Brain microvascular endothelial cell (primary cell): ENCODE data around the gene SLC9A6.

ENCODE experiments used
- DNase-seq: peaks from one replicate; pipeline ENCODE4 v3.0.0-alpha.2; 2020
- H3K27ac ChIP-seq: fragments of 250-450 bp; sonication (Bioruptor Pico); 2 replicates; pipeline ENCODE4 v1.5.1; 2020; ENCODE audit warnings: mild to moderate bottlenecking, moderate library complexity
- H3K27me3 ChIP-seq: fragments of 250-450 bp; sonication (Bioruptor Pico); replicated peaks from 2 replicates; pipeline ENCODE4 v1.5.1; 2020; ENCODE audit warnings: mild to moderate bottlenecking
- H3K36me3 ChIP-seq: fragments of 250-450 bp; sonication (Bioruptor Pico); replicated peaks from 2 replicates; pipeline ENCODE4 v1.5.1; 2020; ENCODE audit warnings: mild to moderate bottlenecking
- H3K4me3 ChIP-seq: 2 replicates; pipeline ENCODE4 v1.5.1; 2011; ENCODE audit warnings: low read depth, mild to moderate bottlenecking, control low read depth, low read length, moderate library complexity
- in situ Hi-C: cut with HindIII; loops from 2 replicates; pipeline ENCODE4 v1.10.0; 2017; ENCODE audit warnings: low sequenced_read_pairs, low pct_ligation_motif_present
- TF ChIP-seq, protein P1 (sequence below): IDR thresholded peaks from 2 replicates; pipeline ENCODE4 v1.5.1; 2011; ENCODE audit warnings: low read depth, mild to moderate bottlenecking, moderate library complexity, low read length, control low read depth, inconsistent platforms; ENCODE audit errors: missing control alignments

Gene SLC9A6

DNA sequence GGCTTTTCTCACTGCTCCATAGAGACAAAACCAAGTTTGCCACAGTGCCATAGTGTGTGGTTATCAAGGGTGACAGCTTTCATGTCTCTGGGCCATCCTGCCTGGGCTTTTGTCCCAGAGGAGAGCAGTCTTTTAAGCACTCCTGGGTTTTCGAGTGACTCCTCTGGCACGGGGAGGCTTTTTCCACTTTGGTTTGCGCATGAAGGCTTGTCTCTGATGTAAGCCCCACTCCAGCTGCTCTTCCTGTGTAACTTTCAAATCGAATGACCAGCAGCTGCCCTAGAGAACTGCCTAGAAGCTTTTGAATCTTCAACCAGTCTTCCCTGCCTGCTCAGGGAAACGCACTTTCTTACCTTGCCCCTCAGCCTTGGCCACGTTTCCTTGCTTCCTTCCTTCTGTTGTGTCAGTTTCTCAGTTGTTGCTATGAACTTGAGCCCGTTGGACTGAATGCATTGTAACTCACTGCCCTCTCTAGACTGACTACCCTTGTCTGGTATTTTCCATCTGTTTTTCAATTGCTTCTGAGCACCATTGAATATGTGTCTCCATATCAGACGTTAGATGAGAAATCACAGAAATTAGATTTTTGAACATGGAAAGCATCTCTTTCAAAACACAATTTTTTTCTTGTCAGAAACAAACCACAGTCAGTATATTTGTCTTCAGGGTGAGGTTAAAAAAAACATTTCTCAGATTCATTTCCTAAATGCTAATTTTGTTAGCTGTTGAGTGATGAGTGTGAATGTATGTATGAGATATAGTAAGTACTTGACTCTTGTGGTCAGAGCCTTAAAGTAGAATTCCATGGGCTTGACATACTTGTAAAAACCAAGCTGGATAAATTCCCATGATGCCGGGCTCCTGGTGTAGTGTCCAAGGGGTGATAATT lies 45.3 kb downstream of the SLC9A6 start:
- DNase-seq: peak; percentile 74
- TF ChIP-seq, protein P1, sequence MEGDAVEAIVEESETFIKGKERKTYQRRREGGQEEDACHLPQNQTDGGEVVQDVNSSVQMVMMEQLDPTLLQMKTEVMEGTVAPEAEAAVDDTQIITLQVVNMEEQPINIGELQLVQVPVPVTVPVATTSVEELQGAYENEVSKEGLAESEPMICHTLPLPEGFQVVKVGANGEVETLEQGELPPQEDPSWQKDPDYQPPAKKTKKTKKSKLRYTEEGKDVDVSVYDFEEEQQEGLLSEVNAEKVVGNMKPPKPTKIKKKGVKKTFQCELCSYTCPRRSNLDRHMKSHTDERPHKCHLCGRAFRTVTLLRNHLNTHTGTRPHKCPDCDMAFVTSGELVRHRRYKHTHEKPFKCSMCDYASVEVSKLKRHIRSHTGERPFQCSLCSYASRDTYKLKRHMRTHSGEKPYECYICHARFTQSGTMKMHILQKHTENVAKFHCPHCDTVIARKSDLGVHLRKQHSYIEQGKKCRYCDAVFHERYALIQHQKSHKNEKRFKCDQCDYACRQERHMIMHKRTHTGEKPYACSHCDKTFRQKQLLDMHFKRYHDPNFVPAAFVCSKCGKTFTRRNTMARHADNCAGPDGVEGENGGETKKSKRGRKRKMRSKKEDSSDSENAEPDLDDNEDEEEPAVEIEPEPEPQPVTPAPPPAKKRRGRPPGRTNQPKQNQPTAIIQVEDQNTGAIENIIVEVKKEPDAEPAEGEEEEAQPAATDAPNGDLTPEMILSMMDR: no peak
- H3K27me3 ChIP-seq: no peaks in the 10 kb centered on the region
- in situ Hi-C loops: no loop called here
- no peak overlapping the region for H3K4me3 ChIP-seq
- H3K36me3 ChIP-seq: no peaks in the 10 kb centered on the region
- peak overlapping the region; percentile 82 for H3K27ac ChIP-seq

DNA sequence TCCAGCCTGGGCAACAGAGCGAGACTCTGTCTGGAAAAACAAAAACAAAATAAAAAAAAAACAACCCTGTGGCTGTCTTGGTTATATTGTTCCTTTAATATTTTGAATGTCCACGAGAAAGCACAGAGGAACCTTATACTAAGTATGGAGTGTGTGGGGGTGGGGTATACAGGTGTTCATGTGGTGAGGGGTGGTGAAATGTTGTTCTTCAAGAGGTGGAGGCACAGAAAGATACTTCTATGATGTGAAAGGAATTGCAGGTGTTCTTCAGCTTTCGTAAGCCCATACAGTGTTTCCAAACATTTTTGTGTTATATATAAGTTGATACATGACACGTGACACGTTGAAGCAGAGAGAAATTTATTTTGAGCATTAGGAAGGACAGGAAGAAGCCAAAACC lies 46.4 kb downstream of the SLC9A6 start:
- no peaks in the 10 kb centered on the region for H3K36me3 ChIP-seq
- TF ChIP-seq, protein P1: no peak
- no peak overlapping the region for H3K4me3 ChIP-seq
- no peak for DNase-seq
- in situ Hi-C loops: no loop called here
- H3K27me3 ChIP-seq: no peaks in the 10 kb centered on the region
- peak overlapping the region; percentile 82 for H3K27ac ChIP-seq

DNA sequence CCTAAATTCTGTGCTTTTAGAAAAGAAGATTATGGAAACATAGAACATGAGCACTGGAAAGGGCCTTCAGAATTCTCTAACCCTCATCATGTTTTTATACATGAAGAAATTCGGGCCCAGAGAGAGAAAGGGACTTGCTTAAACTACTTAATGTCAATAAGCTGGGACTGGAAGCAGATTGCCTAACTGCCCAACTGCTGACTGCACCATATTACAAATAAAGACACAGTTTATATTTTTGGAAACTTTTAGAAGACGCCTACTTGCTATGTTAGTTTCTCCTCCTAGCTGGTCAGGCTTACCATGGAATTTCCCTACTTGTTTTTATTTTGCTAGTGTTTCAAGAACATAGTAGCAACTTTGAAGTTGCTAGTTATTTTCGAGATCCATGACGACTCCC lies 47.1 kb downstream of the SLC9A6 start:
- no peak for DNase-seq
- in situ Hi-C loops: no loop called here
- TF ChIP-seq, protein P1: no peak
- Histone ChIP-seq H3K27me3 (no peaks in the 10 kb centered on the region), H3K4me3 (no peak overlapping the region), H3K27ac (no peak overlapping the region), H3K36me3 (no peaks in the 10 kb centered on the region)

DNA sequence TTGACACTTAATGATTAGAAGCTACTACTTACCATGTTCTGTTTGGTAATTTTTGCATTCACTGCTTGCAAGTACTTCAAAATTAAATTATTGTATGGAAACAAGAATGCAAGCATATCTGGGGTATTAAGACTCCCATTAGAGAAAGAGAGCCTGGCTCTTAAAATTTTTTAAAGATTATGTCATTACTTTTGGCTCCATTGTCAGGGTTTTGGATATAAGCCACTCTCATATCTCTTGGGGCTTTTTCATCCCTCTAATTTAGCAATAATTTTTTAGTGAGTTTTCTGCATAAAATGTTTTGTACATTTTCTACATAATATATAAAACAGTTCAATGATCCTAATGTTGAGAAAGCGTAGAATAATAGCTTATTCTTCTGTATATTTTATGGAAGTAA lies 49.4 kb downstream of the SLC9A6 start:
- Histone ChIP-seq H3K27me3 (no peaks in the 10 kb centered on the region), H3K27ac (no peak overlapping the region), H3K4me3 (no peak overlapping the region), H3K36me3 (no peaks in the 10 kb centered on the region)
- in situ Hi-C loops: no loop called here
- TF ChIP-seq, protein P1: no peak
- DNase-seq: no peak

DNA sequence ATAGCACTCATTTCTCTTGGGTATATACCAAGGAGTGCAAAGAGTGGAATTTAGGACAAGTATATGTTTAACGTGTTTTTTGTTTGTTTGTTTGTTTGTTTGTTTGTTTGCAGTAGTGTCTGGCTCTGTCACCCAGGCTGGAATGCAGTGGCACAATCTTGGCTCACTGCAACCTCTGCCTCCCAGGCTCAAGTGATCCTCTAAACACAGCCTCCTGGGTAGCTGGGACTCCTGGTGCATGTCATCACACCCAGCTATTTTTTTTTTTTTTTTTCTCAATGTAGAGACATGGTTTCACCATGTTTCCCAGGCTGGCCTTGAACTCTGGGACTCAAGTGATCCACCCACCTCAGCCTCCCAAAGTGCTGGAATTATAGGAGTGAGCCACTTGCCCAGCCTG lies 50.4 kb downstream of the SLC9A6 start:
- no peak for DNase-seq
- no peaks in the 10 kb centered on the region for H3K27me3 ChIP-seq
- no peak overlapping the region for H3K27ac ChIP-seq
- H3K36me3 ChIP-seq: no peaks in the 10 kb centered on the region
- in situ Hi-C loops: no loop called here
- TF ChIP-seq, protein P1: no peak
- H3K4me3 ChIP-seq: no peak overlapping the region

DNA sequence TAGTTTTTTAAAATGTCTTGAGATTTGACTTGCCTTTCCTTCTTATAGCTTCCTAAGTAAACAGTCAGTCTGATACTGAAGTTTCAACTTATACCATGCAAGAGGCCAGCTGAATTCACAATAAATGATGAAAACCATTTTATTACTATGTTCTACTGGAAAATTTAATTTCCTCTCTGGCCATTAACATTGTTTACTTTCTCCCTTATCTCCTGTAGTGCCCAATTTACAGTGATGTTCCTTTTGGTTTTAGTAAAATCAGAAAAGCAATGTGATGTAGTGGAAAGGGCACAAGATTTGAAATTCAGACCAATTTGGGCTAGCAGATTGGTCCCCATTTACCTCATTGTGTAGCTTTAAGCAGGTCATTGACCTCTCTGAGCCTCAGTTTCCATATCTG lies 54.2 kb downstream of the SLC9A6 start:
- TF ChIP-seq, protein P1: no peak
- DNase-seq: no peak
- no peak overlapping the region for H3K4me3 ChIP-seq
- no peaks in the 10 kb centered on the region for H3K36me3 ChIP-seq
- H3K27ac ChIP-seq: no peak overlapping the region
- in situ Hi-C loops: no loop called here
- no peaks in the 10 kb centered on the region for H3K27me3 ChIP-seq
